Progenitor cell of endocrine pancreas (in vitro differentiated cells): Measurements from ENCODE around the gene FBXO47. TPM values are rescaled to one million over a fixed set of nuclear protein-coding genes. Genes with fewer than 3 reads are reported as not detected.

Experiments used
- DNase-seq: peaks from one replicate; pipeline ENCODE4 v3.0.0; 2021; ENCODE audit warnings: low spot score; ENCODE audit not compliant: unreplicated experiment
- H3K27ac Mint-ChIP-seq: 2 replicates; pipeline ENCODE4 v1.8.0; 2021; ENCODE audit warnings: mild to moderate bottlenecking, moderate library complexity, mixed read lengths
- H3K27me3 Mint-ChIP-seq: 2 replicates; pipeline ENCODE4 v1.8.0; 2021; ENCODE audit warnings: mixed read lengths
- H3K36me3 Mint-ChIP-seq: 2 replicates; pipeline ENCODE4 v1.8.0; 2022; ENCODE audit warnings: mixed read lengths; ENCODE audit not compliant: insufficient read depth
- H3K4me1 Mint-ChIP-seq: 2 replicates; pipeline ENCODE4 v1.8.0; 2021; ENCODE audit warnings: low read depth, mixed read lengths
- H3K4me3 Mint-ChIP-seq: 2 replicates; pipeline ENCODE4 v1.8.0; 2021; ENCODE audit warnings: low read depth, mild to moderate bottlenecking, moderate library complexity, mixed read lengths
- H3K9me3 Mint-ChIP-seq: 2 replicates; pipeline ENCODE4 v1.8.0; 2021; ENCODE audit warnings: low read depth, mixed read lengths
- CTCF ChIP-seq: fragments of 200-600 bp; sonication (generic); IDR thresholded peaks from one replicate; pipeline ENCODE4 v1.5.0; 2021; ENCODE audit warnings: antibody characterized with exemption, mild to moderate bottlenecking; ENCODE audit not compliant: unreplicated experiment
- total RNA-seq: library from RNA; stranded (reverse); gene quantifications from 2 replicates; pipeline ENCODE4 v1.2.1, GENCODE V29; 2021

Gene FBXO47
- total RNA-seq, 1 donor from 2014 or later, result not detected

- no peak for TF ChIP-seq CTCF
- Mint-ChIP-seq H3K27ac (no peak overlapping the region), H3K4me3 (no peak overlapping the region), H3K4me1 (peaks cover 2% of the 10 kb centered on the region), H3K36me3 (no peaks in the 10 kb centered on the region), H3K9me3 (no peaks in the 10 kb centered on the region), H3K27me3 (peaks cover 10% of the 10 kb centered on the region)
- DNase-seq, result no peak
Observed at GRCh38 chr17:38970804-38971203, 3.6 kb upstream of the FBXO47 start.

- peaks cover 2% of the 10 kb centered on the region for H3K4me1 Mint-ChIP-seq
- no peaks in the 10 kb centered on the region for H3K36me3 Mint-ChIP-seq
- no peak overlapping the region for H3K27ac Mint-ChIP-seq
- peaks cover 10% of the 10 kb centered on the region for H3K27me3 Mint-ChIP-seq
- H3K4me3 Mint-ChIP-seq, result no peak overlapping the region
- no peak for TF ChIP-seq CTCF
- no peaks in the 10 kb centered on the region for H3K9me3 Mint-ChIP-seq
- no peak for DNase-seq
Observed at GRCh38 chr17:38970128-38970527, 2.9 kb upstream of the FBXO47 start.

- no peaks in the 10 kb centered on the region for H3K9me3 Mint-ChIP-seq
- no peak for TF ChIP-seq CTCF
- peaks cover 2% of the 10 kb centered on the region for H3K4me1 Mint-ChIP-seq
- no peak overlapping the region for H3K27ac Mint-ChIP-seq
- H3K27me3 Mint-ChIP-seq, result peaks cover 10% of the 10 kb centered on the region
- no peak for DNase-seq
- no peaks in the 10 kb centered on the region for H3K36me3 Mint-ChIP-seq
- H3K4me3 Mint-ChIP-seq, result no peak overlapping the region
Observed at GRCh38 chr17:38969281-38969680, 2.1 kb upstream of the FBXO47 start.

GRCh38 chr17:38961413-38961812 is 5.8 kb downstream of the FBXO47 start:
- Mint-ChIP-seq H3K27ac (no peak overlapping the region), H3K36me3 (no peaks in the 10 kb centered on the region), H3K9me3 (no peaks in the 10 kb centered on the region), H3K4me3 (no peak overlapping the region), H3K27me3 (no peaks in the 10 kb centered on the region), H3K4me1 (no peaks in the 10 kb centered on the region)
- no peak for TF ChIP-seq CTCF
- DNase-seq, result no peak

- Mint-ChIP-seq H3K4me1 (no peaks in the 10 kb centered on the region), H3K4me3 (no peak overlapping the region), H3K36me3 (no peaks in the 10 kb centered on the region), H3K9me3 (no peaks in the 10 kb centered on the region), H3K27ac (no peak overlapping the region), H3K27me3 (no peaks in the 10 kb centered on the region)
- no peak for DNase-seq
- TF ChIP-seq CTCF, result no peak
Observed at GRCh38 chr17:38960402-38960801, 6.8 kb downstream of the FBXO47 start.

- no peak for TF ChIP-seq CTCF
- H3K36me3 Mint-ChIP-seq, result no peaks in the 10 kb centered on the region
- DNase-seq, result no peak
- H3K4me3 Mint-ChIP-seq, result no peak overlapping the region
- H3K4me1 Mint-ChIP-seq, result no peaks in the 10 kb centered on the region
- H3K27ac Mint-ChIP-seq, result no peak overlapping the region
- no peaks in the 10 kb centered on the region for H3K27me3 Mint-ChIP-seq
- H3K9me3 Mint-ChIP-seq, result no peaks in the 10 kb centered on the region
Observed at GRCh38 chr17:38959508-38959907, 7.7 kb downstream of the FBXO47 start.
